ENCODE measurements around the gene CALCOCO1.

CALCOCO1 gene

DNA sequence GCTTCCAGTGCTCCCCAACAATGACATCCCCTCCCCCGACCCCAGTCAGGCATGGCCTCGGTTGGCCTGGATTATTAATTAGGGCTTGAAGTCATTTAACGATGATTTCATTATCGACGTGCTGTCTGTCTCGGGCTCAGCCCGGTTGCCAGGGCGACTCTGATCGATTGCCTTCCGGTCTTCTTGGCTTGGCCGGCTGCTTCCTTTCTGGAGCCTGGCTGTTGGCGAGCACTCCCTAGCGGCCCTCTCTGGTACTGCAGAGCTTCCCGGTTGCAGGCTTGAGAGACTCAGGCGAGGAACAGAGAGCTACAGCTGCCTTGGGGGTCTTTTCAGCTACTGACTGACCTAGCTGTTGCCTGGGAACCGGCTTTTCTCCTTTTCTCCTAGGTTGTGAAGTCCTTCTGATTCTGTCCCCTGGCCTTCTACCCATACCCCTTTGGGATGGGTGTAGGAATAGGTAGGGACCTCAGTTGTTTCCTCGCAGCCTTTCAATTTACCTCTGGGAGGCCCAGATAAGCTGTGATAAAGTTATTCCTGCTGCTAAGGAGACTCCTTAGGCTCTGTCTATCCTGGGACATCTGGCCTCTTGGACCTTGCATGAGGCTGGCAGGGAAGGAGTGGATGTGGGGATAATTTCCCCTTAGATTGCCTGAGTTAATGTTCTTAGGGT, 30.0 kb upstream of the CALCOCO1 start:
- TF ChIP-seq, protein P1, sequence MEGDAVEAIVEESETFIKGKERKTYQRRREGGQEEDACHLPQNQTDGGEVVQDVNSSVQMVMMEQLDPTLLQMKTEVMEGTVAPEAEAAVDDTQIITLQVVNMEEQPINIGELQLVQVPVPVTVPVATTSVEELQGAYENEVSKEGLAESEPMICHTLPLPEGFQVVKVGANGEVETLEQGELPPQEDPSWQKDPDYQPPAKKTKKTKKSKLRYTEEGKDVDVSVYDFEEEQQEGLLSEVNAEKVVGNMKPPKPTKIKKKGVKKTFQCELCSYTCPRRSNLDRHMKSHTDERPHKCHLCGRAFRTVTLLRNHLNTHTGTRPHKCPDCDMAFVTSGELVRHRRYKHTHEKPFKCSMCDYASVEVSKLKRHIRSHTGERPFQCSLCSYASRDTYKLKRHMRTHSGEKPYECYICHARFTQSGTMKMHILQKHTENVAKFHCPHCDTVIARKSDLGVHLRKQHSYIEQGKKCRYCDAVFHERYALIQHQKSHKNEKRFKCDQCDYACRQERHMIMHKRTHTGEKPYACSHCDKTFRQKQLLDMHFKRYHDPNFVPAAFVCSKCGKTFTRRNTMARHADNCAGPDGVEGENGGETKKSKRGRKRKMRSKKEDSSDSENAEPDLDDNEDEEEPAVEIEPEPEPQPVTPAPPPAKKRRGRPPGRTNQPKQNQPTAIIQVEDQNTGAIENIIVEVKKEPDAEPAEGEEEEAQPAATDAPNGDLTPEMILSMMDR (IDR thresholded peaks at IDR 0.05; ENCODE audit: borderline replicate concordance, insufficient read depth, low read depth, low read length), result peak; percentile 97

DNA sequence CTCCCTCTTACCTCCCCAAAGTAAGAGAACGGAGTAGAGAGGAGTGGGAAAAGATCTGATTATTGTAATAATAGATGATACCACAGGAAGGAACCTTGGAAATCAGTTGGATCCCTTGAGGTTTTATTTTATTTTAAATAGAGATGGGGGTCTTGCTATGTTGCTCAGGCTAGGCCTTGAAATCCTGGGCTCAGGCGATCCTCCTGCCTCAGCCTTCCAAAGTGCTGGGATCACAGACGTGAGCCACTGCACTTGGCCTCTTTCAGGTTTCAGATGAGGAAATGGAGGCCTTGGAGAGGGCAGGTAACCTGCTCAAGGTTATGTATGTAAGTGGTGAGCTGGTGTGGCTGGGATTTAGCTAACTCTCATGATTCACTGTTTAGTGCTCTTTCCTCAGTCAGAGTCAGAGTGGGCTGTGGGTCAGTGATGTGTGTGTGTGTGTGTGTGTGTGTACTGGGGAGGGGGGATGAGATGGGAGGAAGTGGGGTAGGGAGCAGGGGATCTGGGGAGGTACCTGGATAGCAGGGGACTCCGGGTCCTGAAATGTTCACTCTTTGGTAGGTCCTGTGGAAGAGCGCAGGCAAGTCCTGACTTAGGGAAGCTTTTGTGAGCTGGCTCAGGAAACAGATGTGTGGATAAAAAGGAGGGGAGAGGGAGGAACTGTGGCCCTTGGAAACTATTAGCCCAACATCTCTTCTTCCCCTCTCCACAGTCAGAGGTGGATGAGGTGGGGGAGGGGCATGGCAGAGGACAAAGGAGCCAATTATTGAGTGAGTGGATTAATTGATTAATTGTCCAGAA, 29.2 kb upstream of the CALCOCO1 start:
- TF ChIP-seq, protein P1 (IDR thresholded peaks at IDR 0.05; ENCODE audit: borderline replicate concordance, insufficient read depth, low read depth, low read length), result no peak
- peak overlapping the region; percentile 38 for H3K4me3 ChIP-seq (ENCODE audit: low read depth, low read length)

More for the DNA sequence above, 30.0 kb upstream of the CALCOCO1 start:
- peak overlapping the region; percentile 38 for H3K4me3 ChIP-seq (ENCODE audit: low read depth, low read length)

DNA sequence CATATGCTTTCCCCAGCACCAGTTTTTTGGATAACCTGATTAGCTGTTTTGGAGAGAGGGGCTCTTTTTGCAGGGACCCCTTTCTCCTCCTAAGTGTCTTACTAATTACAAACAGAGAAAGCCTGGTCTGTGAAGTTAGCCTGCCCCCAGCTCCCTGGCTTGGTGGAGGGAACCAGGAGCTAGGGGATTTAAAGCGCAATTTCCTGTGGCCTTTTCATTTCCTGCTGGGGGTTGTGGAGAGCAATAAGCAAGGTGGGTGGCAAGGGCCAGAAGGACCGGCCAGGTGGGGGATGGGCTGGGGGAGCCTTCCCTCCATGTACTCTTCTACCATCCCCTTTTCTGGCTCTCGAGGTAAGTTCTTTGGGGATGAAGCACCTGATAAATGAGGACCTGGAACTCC, 28.6 kb upstream of the CALCOCO1 start:
- H3K4me3 ChIP-seq (ENCODE audit: low read depth, low read length), result no peak overlapping the region
- TF ChIP-seq, protein P1 (IDR thresholded peaks at IDR 0.05; ENCODE audit: borderline replicate concordance, insufficient read depth, low read depth, low read length), result no peak

DNA sequence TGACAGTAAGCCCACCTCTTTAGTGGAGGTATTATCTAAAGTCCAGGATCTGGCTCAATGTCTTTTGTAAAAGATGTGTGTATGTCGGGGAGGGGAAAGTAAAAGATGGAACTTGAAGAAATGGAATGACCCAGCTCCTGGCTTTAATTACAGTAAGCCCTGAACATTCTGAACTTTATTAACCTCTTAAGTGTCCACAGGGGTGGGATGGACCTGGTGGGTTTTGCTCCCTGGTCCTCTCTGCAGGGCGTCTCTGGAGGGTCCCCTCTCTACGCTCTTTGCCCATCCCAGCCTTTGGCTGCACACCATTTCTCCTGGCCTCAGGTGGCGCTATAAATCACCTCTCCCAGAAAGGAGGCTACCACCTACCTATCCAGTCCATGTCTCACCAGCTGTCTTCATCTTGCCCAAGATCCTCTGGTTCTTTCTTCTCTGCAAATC, 28.2 kb upstream of the CALCOCO1 start:
- peak overlapping the region; percentile 10 for H3K4me3 ChIP-seq (ENCODE audit: low read depth, low read length)

DNA sequence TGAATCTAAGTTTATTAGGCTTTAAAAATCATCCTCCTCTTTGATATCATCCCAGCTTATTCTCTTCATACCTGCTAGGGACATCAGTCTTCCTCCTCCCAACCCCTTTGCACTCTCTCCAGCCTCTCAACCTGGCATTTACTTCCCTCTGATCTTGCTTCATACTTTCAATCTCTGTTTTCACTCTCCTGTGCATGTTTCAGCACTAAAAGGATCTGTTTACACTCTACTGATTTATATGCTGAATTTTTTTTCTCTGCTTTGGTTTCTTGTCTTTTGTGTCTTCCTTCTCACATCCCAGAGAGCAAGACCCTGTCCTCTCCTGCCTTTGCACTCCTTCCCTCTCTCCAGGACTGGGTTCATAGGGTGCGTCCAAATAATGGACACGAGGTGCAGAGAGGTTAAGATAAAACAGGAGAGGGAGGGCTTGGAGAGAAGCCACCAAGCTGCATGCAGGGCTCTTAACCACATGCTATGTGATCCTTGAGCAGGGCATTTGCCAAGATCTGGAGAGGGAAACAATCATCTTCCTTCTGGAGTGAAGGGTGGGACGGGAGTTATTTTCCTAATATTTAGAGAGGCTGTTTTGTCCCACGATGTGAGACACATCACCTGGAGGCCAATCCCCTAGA, 27.5 kb upstream of the CALCOCO1 start:
- peak overlapping the region; percentile 28 for H3K4me3 ChIP-seq (ENCODE audit: low read depth, low read length)
- TF ChIP-seq, protein P1 (IDR thresholded peaks at IDR 0.05; ENCODE audit: borderline replicate concordance, insufficient read depth, low read depth, low read length), result no peak

More for the DNA sequence above, 28.2 kb upstream of the CALCOCO1 start:
- TF ChIP-seq, protein P1 (IDR thresholded peaks at IDR 0.05; ENCODE audit: borderline replicate concordance, insufficient read depth, low read depth, low read length), result peak; percentile 31; the same call in 1 of the 2 replicates

DNA sequence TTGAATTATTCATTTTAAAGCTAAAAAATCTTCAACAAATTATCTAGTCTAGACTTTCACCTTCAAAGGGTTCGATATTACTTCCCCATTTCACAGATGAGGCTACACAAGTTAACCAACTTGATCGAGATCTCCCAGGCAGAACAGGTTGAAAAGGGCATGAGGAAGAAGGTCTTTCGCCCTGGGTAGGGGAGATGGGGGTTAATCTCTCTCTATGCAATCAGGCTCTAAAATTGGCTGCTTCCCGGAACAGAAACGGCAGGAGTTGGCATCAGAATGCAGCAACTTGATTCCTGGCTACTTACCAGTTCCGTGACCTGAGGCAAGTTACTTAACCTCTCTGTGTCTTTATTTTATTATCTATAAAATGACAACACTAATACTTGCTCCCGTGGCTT, 26.9 kb upstream of the CALCOCO1 start:
- TF ChIP-seq, protein P1 (IDR thresholded peaks at IDR 0.05; ENCODE audit: borderline replicate concordance, insufficient read depth, low read depth, low read length), result no peak
- H3K4me3 ChIP-seq (ENCODE audit: low read depth, low read length), result no peak overlapping the region

Measured in GM12875 (cell line).